Activated CD4-positive, alpha-beta T cell treated with anti-CD3 and anti-CD28 coated beads for 1 hour (primary cell): ENCODE data around the gene CARMIL1.

ENCODE experiments used
- DNase-seq: peaks from one replicate; pipeline ENCODE4 v3.0.0-alpha.2; 2020

The CARMIL1 gene

GRCh38 chr6:25586927-25587326 is 307.8 kb downstream of the CARMIL1 start:
- DNase-seq, result no peak

GRCh38 chr6:25590986-25591385 is 311.8 kb downstream of the CARMIL1 start:
- DNase-seq, result no peak

- no peak for DNase-seq
These were observed 318.0 kb downstream of the CARMIL1 start for GRCh38 chr6:25596928-25597818.

GRCh38 chr6:25599516-25600085 is 320.4 kb downstream of the CARMIL1 start:
- no peak for DNase-seq

- DNase-seq, result no peak
These were observed 322.9 kb downstream of the CARMIL1 start for GRCh38 chr6:25601800-25602673.

GRCh38 chr6:25602674-25602982 is 323.5 kb downstream of the CARMIL1 start:
- DNase-seq, result no peak

GRCh38 chr6:25603251-25603650 is 324.1 kb downstream of the CARMIL1 start:
- DNase-seq, result no peak

- DNase-seq, result no peak
These were observed 327.0 kb downstream of the CARMIL1 start for GRCh38 chr6:25606151-25606550.

GRCh38 chr6:25608558-25609174 is 329.5 kb downstream of the CARMIL1 start:
- DNase-seq, result no peak

- DNase-seq, result no peak
These were observed 333.5 kb downstream of the CARMIL1 start for GRCh38 chr6:25612666-25613065.

- no peak for DNase-seq
These were observed 334.2 kb downstream of the CARMIL1 start for GRCh38 chr6:25613415-25613814.

GRCh38 chr6:25614052-25614451 is 334.9 kb downstream of the CARMIL1 start:
- DNase-seq, result no peak

- DNase-seq, result no peak
These were observed 336.3 kb downstream of the CARMIL1 start for GRCh38 chr6:25615471-25615870.

- no peak for DNase-seq
These were observed 338.8 kb downstream of the CARMIL1 start for GRCh38 chr6:25617997-25618396.

- no peak for DNase-seq
These were observed 340.0 kb downstream of the CARMIL1 start for GRCh38 chr6:25619217-25619616.

GRCh38 chr6:25620391-25620790 is 341.2 kb downstream of the CARMIL1 start:
- no peak for DNase-seq

- DNase-seq, result no peak
These were observed 343.9 kb downstream of the CARMIL1 start for GRCh38 chr6:25623065-25623464.

GRCh38 chr6:25623879-25624278 is 344.7 kb downstream of the CARMIL1 start:
- DNase-seq, result no peak

GRCh38 chr6:25627001-25627400 is 347.8 kb downstream of the CARMIL1 start:
- DNase-seq, result no peak

- no peak for DNase-seq
These were observed 349.5 kb downstream of the CARMIL1 start for GRCh38 chr6:25628471-25629197.

- no peak for DNase-seq
These were observed 350.0 kb downstream of the CARMIL1 start for GRCh38 chr6:25629198-25629576.

GRCh38 chr6:25630508-25631278 is 351.5 kb downstream of the CARMIL1 start:
- DNase-seq, result no peak
